ENCODE measurements around the gene R3HDM1.

GRCh38 chr2:135744760-135745314 lies 213.6 kb downstream of the R3HDM1 start:
- no peak for TF ChIP-seq CTCF (IDR thresholded peaks at IDR 0.05)
- TF ChIP-seq ZFX (IDR thresholded peaks at IDR 0.05; ENCODE audit: borderline replicate concordance): no peak
